Stimulated activated naive CD4-positive, alpha-beta T cell treated with Interleukin-2 at 50 U/mL for 16 hours (primary cell): ENCODE data around the gene DLEU7.
A peak's percentile ranks its signal among the peaks of the same experiment; 100 is the strongest.

Experiments used
- DNase-seq: peaks from one replicate; lab custom pipeline; 2025; lab: John Stamatoyannopoulos, UW

The DLEU7 gene

DNA sequence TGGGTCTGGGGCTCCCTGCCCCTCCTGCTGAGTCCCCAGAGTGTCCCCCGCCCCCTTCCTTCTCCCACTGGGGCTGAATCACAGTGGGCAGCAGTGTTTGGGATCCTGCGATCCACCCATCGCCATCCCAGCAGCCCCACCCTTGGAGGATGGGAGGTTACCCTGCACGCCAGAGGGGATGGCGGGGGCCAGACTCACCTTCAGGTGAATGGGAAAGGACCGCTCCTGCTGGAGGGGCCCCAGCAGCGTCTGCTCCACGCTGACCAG is 569 bp downstream of the DLEU7 start:
- DNase-seq = no peak

DNA sequence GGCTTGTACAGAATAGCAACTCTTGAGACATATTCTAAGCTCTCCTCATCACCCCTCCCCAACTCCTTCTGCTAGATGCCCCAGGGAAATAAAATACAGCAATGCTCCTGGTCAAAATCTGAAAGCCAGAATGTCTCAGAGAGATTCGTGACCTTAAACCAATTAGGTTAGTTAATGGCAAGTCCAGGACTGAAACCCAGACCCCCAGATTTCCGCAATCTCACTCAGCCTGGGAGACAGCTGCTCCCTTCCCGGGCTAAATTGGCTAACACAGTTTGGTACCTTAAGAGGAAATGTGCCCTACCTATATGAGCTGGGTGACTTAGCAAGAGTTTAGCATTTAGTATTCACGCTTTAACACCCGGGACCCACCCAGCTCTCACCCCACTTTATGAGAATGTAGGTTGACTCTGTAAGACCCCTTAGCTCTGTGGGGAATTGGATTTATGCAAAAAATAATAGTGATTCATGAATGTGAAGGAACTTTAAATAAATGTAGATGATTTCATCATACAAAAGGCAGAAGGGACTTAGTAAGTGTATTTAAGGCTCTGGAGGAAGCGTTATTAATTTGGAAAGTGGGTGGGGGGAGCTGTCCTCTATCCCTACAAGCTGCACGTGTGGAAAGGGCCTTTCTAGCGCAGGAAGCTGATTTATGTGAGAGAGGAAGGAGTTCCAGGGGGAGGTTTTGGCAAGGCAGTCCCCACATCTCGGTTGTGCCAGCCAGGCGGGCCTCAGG is 1.1 kb downstream of the DLEU7 start:
- no peak for DNase-seq

GRCh38 chr13:50841786-50842185 is 1.7 kb downstream of the DLEU7 start:
- no peak for DNase-seq

- DNase-seq = no peak
These were observed 3.2 kb downstream of the DLEU7 start for GRCh38 chr13:50840284-50840683.

DNA sequence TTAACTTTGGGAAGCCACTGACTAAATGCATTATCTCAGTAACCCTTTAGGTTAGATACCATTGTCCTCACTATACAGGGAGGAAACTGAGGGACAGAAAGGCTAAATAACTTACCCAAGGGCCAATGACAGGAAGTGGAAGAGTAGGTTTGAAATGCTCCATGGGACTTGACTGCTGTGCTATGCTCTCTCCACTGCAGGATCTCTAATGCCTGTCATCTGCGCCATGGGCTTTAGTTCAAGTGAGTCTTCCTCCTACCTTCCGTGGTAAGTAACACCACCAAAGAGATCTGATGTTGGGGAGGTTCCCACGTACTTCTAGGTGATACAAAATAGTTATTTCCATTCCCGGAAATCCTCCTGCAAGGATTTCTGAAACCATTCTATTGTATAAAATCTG is 3.7 kb downstream of the DLEU7 start:
- DNase-seq = no peak

DNA sequence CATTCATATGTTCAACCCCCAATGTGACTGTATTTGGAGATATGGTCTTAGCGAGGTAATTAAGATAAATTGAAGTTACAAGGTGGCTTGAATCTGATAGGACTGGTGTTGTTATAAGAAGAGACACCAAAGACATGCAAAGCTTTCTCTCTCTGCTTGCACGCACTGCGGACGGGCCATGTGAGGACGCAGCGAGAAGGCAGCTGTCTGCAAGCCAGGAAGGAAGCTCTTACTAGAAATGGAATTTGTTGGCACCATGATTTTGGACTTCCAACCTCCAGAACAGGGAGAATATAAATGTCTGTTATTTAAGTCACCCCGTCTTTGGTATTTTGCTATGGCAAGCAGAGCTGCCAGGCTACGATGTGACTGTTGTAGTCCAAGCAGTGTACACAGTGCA is 4.8 kb downstream of the DLEU7 start:
- DNase-seq = no peak

GRCh38 chr13:50838031-50838430 is 5.5 kb downstream of the DLEU7 start:
- no peak for DNase-seq

- no peak for DNase-seq
These were observed 12.0 kb downstream of the DLEU7 start for GRCh38 chr13:50831512-50831911.

DNA sequence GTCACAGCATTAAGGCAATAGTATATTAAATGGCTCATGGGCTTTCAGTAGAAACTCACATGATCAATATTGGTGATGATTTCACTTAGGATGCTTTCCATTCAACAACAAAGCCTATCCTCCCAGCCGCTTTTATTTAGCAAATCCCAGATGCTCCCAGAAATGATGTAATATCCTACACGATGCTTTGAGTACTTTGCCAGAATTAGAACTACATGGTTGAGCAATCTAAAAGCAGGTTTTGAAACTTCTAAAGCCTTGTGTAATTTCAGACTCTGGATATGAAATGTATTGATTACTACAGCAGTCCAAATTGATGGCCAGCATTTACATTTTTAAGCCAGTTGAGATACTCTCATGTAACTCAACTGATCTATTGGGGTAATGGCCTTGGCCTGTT is 13.6 kb downstream of the DLEU7 start:
- DNase-seq = no peak

- no peak for DNase-seq
These were observed 14.3 kb downstream of the DLEU7 start for GRCh38 chr13:50829226-50829625.

GRCh38 chr13:50826035-50826434 is 17.5 kb downstream of the DLEU7 start:
- DNase-seq = no peak

DNA sequence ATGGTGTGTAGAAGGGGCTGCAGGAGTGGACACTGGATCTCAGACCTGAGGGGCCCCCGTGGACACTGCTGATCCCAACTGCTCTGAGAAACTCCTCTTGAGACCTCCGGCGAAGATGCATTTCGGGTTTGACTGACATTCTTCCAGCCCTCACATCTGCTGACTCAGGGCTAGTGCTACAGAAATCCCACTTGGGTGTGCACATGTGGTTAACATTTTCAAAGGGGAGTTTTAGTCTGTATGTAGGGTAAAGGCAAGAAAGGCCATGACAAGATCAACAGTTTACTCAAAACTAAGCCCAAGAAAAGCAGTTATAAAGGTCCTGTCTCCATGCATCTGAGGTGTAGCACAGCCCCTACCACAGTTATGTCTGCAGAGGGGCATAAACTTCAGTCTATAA is 31.2 kb downstream of the DLEU7 start:
- DNase-seq = no peak

GRCh38 chr13:50810998-50811397 is 32.5 kb downstream of the DLEU7 start:
- DNase-seq = no peak

- no peak for DNase-seq
These were observed 33.0 kb downstream of the DLEU7 start for GRCh38 chr13:50810468-50810867.

DNA sequence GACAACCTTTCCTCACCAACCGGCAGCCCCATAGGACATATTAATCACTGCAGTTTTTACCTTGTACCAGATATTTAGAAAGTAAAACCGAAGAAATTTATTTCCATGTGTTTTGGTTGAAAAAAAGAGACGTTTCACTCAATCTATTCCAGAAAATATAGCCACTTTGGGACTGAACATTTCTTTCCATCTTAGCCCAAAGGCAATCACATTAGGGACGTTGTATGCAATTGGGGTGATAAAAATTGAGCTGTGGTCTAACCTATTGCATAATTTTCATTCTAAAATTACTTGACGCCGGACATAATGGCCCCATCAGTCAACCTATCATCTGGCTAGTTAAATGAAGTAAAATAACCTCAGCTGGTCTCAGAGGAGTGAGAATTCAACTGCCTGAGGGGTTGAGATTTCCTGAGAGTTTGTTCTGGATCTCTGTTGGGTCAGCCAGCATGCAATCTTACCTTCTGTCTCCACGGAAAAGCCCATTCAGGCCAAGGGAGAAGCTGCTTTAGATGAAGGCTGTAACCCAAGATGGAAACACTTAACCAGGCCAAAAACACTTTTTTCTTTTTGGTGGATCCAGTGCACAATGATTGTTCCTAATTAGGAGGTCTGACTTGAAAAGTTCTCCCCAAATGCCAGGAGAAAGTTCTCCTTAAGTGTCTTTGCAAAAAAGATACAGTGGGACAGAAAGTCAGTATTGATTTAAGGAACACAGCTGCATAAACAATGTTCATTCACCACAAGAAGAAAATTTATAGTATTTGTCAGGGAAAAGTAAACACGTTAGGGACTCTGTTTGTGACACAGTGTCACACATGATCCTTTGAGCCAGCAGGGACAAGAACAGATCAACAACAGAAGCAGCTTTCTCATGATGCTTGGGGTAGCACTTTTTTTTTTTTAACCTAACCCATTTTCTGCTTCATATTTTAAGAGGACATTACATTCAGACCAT is 34.1 kb downstream of the DLEU7 start:
- no peak for DNase-seq

GRCh38 chr13:50805805-50806204 is 37.7 kb downstream of the DLEU7 start:
- no peak for DNase-seq

DNA sequence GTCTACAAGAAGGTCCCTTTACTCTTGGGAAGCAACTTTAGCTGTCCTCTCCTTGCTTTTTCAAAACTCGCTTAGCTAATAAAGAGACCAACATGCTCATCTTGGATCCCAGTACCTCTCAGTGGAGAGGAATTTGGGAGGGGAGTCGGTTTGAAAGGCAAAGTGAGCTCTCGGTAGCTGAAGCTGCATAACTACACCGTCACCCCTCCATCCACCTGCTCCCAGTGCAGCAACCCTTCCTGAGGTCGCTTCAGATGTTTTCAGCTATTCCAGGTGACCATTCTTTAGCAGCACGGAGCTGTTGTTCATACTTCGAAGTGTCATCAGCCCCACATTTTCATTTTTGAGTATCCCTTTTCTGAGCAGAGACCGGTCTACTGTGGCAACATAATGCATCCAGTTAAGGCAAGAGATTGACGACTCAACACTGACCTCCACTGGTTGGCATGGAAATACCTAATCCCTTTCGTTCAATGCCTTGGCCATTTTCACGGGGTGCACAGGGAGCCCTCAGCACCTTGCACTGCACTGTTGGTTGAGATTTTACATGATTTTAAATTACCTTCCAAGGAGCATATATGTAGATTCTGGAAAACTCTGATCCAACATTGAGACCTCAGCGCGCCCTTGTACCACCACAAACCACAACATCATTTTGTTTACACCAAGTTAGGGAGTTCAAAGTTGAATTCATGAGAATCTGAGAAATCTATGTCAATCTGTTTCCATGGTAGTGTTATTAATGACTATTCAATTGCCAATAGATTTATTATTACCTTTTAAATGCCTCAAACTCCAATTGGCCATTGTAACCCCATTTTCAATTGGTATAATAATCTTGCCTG is 42.2 kb downstream of the DLEU7 start:
- peak; percentile 47 for DNase-seq

GRCh38 chr13:50800091-50800739 is 43.3 kb downstream of the DLEU7 start:
- no peak for DNase-seq

DNA sequence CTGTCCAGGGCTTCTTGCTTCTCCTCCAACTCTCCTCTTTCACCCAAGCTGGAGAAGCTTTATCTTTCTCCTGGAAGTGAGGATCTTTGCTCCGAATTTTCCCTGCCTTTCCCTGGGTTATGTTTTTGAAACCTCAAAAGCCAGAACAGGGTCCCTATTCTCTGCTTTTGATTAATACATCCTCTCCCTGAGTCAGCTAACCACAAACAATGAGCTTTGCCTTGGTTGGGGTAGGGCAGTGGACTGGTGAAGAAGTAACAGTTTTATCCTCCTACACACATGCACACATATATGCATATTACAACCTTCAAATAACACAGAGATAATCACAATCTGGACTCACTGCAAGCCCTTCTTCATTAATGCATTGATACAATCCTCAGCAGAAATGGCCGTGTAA is 44.6 kb downstream of the DLEU7 start:
- no peak for DNase-seq

- DNase-seq = no peak
These were observed 46.4 kb downstream of the DLEU7 start for GRCh38 chr13:50797091-50797490.

GRCh38 chr13:50796463-50796862 is 47.0 kb downstream of the DLEU7 start:
- no peak for DNase-seq

GRCh38 chr13:50794226-50794625 is 49.3 kb downstream of the DLEU7 start:
- no peak for DNase-seq
